ENCODE data around the gene GCHFR. TPM values are rescaled to one million over a fixed set of nuclear protein-coding genes. Genes with fewer than 3 reads are reported as not detected.

The GCHFR gene
- polyA plus RNA-seq, 1 of the 3 experiments (the other 2 are of a cell fraction): 0.67 TPM

DNA sequence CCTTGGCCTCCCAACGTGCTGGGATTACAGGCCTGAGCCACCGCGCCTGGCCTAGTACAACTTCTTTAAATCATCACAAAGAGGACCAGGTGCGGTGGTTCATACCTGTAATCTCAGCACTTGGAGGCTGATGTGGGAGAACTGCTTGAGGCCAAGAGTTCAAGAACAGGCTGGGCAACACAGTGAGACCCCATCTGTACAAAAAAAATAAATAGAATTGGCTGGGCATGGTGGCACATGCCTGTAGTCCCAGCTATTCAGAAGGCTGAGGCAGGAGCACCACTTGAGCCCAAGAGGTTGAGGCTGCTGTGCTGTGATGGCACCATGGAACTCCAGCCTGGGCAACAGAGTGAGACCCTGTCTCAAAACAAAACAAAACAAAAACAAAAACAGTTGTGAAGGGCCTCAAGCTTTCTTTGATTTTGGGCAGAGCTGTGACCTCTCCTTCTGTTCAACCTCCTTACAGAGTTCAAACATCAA is 14.7 kb upstream of the GCHFR start:
- Histone ChIP-seq H3K27ac (ENCODE audit: low read depth in 2 of 2, low read length in 1 of 2) (no peak overlapping the region), H3K79me2 (ENCODE audit: insufficient read depth) (peaks cover 30% of the 10 kb centered on the region)

More for the DNA sequence above, 14.7 kb upstream of the GCHFR start:
- ChIA-PET CTCF (interaction anchor here (1.1 to 20.8 kb wide), 2 partner anchors 28 to 109 kb away, joined by 3 to 555 read pairs; partner anchors contain the start of genes C15orf62 and GCHFR), POLR2A (no interaction called here)
- H3K36me3 ChIP-seq (replicated peaks in 1 of 2; ENCODE audit: control insufficient read depth in 1 of 2, insufficient read depth in 2 of 2, low read length in 1 of 2): peaks cover 20 to 26% of the 10 kb centered on the region in 2 experiments
- DNase-seq: no peak
- no peaks in the 10 kb centered on the region for H3K27me3 ChIP-seq (ENCODE audit: insufficient read depth)
- 94% methylated on average over 4 of the region's 4 CpGs for WGBS (ENCODE audit: low lambda C conversion rate)
- no peaks in the 10 kb centered on the region for H4K20me1 ChIP-seq (ENCODE audit: insufficient read depth)
- no peaks in the 10 kb centered on the region for H3K9me3 ChIP-seq
- no peak overlapping the region for H3K9ac ChIP-seq
- H3K4me2 ChIP-seq: no peak overlapping the region
- H3K4me1 ChIP-seq (ENCODE audit: control insufficient read depth in 1 of 2, insufficient read depth in 2 of 2, low read depth in 1 of 2, low read length in 1 of 2): peaks cover 0 to 4% of the 10 kb centered on the region in 2 experiments; a peak in 2 of 4 replicates
- peaks cover 6% of the 10 kb centered on the region for H3F3A ChIP-seq (replicated peaks; ENCODE audit: insufficient read depth)
- H2AFZ ChIP-seq (ENCODE audit: low read depth): no peak overlapping the region
- TF ChIP-seq, protein P1, sequence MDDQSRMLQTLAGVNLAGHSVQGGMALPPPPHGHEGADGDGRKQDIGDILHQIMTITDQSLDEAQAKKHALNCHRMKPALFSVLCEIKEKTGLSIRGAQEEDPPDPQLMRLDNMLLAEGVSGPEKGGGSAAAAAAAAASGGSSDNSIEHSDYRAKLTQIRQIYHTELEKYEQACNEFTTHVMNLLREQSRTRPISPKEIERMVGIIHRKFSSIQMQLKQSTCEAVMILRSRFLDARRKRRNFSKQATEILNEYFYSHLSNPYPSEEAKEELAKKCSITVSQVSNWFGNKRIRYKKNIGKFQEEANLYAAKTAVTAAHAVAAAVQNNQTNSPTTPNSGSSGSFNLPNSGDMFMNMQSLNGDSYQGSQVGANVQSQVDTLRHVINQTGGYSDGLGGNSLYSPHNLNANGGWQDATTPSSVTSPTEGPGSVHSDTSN (IDR thresholded peaks at IDR 0.05): no peak
- TF ChIP-seq ELF1 (IDR thresholded peaks at IDR 0.05) (no peak), MEF2A (IDR thresholded peaks at IDR 0.05; ENCODE audit: borderline replicate concordance, low read depth) (no peak), MXI1 (IDR thresholded peaks at IDR 0.05; ENCODE audit: low read depth, low read length) (no peak), RAD21 (IDR thresholded peaks at IDR 0.05; ENCODE audit: low read length) (no peak), FOXM1 (IDR thresholded peaks at IDR 0.05; ENCODE audit: low read depth) (no peak), GABPA (IDR thresholded peaks at IDR 0.05; ENCODE audit: low read depth) (no peak), GATA2 (CRISPR knock-in tag; IDR thresholded peaks at IDR 0.05) (no peak), TEAD4 (IDR thresholded peaks at IDR 0.05; ENCODE audit: borderline replicate concordance, insufficient read depth) (no peak), YY1 (IDR thresholded peaks at IDR 0.05; ENCODE audit: low read depth) (no peak), REST (IDR thresholded peaks at IDR 0.05; ENCODE audit: low read depth, low read length) (no peak)
- TF ChIP-seq, protein P2, sequence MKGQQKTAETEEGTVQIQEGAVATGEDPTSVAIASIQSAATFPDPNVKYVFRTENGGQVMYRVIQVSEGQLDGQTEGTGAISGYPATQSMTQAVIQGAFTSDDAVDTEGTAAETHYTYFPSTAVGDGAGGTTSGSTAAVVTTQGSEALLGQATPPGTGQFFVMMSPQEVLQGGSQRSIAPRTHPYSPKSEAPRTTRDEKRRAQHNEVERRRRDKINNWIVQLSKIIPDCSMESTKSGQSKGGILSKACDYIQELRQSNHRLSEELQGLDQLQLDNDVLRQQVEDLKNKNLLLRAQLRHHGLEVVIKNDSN (IDR thresholded peaks at IDR 0.05; ENCODE audit: borderline replicate concordance, low read depth): no peak
- no peaks in the 10 kb centered on the region for H3K9me2 ChIP-seq
- no peak overlapping the region for H3K4me3 ChIP-seq (ENCODE audit: low read depth in 2 of 2, low read length in 1 of 2)

Measured in SK-N-SH (cell line).